Fibroblast of skin of abdomen (primary cell): ENCODE measurements around the gene SLC2A10.

Experiments
- DNase-seq: peaks from one replicate; pipeline ENCODE4 v3.0.0-alpha.2; 2013

The SLC2A10 gene

DNA sequence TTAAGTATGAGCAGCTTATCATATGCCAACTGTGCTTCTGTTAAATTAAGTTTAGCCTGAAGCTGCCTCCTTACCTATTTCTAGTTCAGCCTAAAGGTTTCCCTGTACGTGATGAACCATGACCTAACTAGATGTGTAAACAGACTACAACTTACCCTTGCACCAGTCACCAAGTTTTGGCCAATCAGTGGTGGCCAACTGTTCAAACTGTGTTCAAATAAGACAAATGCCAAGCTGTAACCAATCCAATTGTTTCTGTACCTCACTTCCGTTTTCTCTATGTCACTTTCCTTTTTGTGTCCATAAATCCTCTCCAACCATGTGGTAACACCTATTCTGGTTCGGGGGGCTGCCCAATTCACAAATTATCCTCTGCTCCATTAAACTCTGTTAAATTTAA, 6.0 kb upstream of the SLC2A10 start:
- DNase-seq = no peak

DNA sequence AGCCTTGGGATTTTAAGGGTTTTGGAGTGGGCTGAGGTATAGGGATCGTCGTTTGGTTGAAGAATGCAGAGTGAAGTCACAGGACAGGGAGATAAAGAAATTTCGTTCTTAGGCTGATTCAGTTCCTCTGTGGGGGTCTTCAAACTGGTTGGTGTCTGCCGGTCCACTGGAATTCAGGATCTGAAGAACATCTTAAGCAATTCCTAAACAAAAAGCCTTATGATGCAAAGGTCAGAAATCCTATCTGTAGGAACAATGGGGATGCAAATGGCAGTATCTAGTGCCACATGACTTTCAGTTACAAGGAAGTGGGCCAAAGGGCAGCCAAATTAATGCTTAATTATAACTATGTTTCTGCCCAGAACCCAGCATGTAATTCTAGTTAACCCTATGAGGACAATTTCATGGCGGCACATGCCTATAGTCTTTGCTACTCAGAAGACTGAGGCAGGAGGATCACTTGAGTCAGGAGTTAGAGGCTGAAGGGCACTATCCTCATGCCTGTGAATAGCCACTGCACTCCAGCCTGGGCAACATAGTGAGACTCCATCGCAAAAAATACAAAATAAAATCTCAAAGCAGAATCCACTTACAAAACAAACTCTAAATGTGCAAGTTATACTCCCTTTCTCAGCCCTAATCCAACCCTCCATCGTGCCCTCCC, 4.6 kb upstream of the SLC2A10 start:
- peak; percentile 48 for DNase-seq

- DNase-seq = peak; percentile 80
These were observed 4.1 kb upstream of the SLC2A10 start for GRCh38 chr20:46705378-46705729.

DNA sequence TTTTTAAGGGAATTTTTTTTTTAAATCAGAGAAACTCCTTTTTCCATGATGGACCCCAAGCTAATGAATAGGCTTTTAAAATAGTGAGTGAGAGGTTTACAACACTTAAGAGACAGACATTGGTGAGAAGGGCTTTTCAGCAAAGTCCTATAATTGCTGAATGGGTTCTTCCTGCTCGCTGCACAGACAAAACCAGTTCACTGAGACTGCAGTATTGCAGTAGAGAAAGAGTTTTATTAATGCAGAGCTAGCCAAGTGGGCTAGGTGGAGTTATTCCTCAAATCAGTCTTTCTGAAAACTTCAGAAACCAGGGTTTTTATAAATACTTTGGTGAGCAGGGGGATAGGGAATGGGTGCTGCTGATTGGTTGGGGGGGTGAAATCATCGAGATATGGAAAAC, 3.2 kb upstream of the SLC2A10 start:
- DNase-seq = no peak

GRCh38 chr20:46708172-46708860, 1.1 kb upstream of the SLC2A10 start:
- DNase-seq = no peak

- DNase-seq = no peak
These were observed 392 bp upstream of the SLC2A10 start for GRCh38 chr20:46709055-46709458.

DNA sequence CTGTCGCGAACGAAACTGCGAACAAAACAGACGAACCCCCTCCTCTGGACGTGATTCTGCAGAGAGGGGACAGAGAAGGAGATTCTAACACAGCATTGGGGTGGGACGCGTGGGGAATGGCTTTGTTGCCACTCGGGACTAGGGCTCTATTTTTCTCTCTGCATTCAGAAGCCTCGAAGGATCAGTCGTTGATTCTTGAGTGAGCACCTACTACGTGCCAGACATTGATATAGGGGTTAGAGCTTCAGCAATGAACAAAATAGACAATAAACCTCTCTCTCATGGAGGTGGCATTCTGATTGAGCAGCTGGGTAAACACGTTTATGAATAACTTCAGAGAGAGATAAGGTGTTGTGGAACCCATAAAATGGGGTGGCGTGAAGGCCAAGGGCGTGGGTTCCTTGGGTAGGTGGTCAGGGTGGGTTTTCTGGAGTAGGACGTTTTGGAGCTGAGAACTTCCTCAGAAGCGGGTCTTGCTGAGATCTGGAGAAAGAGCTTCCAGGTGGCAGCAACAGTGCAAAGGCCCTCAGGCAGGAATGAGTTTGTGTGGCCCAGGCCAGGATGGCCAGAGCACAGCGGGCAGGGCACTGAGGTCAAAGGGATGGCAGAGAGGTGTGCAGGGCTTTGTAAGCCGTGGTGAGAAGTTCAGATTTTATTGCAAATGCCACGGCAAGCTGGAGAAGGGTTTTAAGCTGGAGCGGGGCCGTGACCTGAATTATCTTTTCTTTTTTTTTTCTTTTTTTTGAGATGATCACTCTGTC, 884 bp downstream of the SLC2A10 start:
- no peak for DNase-seq

- no peak for DNase-seq
These were observed 2.7 kb downstream of the SLC2A10 start for GRCh38 chr20:46712056-46712636.

DNA sequence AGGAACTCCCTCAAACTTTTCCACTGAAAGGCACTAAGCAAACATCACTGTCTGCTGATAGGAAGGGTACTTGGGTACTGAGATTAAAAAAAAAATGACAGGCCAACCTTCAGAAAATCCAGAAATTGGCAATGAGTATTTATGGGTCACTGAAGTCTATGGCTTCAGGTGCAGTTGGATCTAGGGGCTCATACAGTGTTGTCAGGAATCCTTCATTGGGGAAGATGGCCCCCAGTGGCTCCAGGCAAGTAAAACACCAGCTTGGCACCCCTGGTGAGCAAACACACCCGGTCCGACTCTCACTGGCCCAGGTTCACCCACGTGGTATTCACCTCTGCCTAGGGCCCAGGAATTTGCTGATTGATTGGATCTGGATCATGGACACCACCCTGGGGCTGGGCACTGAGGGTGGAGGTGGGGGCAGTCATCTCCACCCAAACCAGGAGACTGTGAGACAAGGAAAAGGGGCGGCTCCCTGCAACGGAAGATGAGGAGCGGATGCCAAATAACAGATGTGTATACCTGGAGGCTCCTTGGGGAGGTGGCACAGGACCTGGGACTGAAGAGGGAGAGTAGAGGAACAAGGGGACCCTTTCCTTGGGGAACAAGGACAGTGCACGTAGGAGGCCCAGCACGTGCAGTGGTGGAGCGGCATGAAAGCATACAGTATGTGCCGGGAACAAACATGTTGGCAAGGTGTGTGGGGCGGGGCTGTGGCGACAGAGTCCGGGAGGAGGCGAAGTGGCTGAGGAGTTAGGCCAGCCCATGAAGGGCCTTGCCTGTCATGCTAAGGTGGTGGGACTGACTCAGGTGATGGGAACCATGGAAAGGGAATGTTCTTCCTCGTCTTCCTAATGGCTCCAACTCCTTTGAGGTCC, 4.7 kb downstream of the SLC2A10 start:
- no peak for DNase-seq

DNA sequence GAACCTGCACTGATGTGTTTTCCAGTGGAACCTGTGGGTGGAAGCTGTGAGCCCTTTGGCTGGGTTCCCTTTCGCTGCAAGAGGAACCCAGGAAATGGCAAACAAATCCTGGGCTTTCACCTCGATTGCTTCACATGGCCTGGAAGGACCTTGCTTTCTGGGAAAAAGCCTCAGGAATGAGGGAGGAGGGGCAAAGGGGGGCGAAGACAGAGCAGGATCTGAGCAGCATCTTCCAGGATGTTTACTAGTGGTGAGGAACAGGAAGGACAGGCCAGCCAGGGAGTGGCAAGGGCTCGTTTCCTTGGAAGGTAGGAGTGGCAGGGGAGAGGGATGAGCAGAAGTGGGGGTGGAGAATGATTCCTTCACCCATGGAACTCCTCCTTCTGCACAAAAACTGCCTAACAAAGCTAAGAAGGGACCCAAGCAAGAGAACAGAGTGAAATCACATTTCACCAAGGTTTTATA, 5.9 kb downstream of the SLC2A10 start:
- peak; percentile 89 for DNase-seq

GRCh38 chr20:46717818-46718541, 8.5 kb downstream of the SLC2A10 start:
- no peak for DNase-seq

GRCh38 chr20:46720019-46720418, 10.6 kb downstream of the SLC2A10 start:
- DNase-seq = no peak

GRCh38 chr20:46720776-46721425, 11.5 kb downstream of the SLC2A10 start:
- DNase-seq = no peak

- DNase-seq = no peak
These were observed 12.0 kb downstream of the SLC2A10 start for GRCh38 chr20:46721476-46721875.

- no peak for DNase-seq
These were observed 13.0 kb downstream of the SLC2A10 start for GRCh38 chr20:46722450-46722849.

- DNase-seq = no peak
These were observed 13.6 kb downstream of the SLC2A10 start for GRCh38 chr20:46723039-46723438.

- DNase-seq = no peak
These were observed 15.0 kb downstream of the SLC2A10 start for GRCh38 chr20:46724343-46724959.

GRCh38 chr20:46725186-46726165, 16.0 kb downstream of the SLC2A10 start:
- DNase-seq = no peak

DNA sequence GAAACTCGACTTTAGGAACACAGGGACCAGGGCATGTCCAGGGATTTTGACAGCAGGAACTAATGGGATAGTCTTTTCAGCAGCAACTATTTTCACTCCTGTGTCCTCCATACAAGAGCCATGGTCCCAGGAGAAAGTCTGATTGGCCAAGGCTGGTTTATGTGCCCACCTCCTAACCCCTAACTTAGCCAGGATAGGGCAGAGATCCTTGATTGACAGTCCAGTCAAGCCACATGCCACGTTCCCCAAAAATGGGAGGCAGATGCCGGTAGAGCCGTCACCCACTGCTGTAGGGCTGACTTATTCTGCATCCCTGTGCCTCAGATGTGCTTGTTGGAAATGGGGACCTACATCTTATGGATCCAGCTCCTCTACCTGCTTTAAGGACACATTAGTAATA, 22.3 kb downstream of the SLC2A10 start:
- no peak for DNase-seq
